ENCODE measurements around the gene PIP5K1B.

DNA sequence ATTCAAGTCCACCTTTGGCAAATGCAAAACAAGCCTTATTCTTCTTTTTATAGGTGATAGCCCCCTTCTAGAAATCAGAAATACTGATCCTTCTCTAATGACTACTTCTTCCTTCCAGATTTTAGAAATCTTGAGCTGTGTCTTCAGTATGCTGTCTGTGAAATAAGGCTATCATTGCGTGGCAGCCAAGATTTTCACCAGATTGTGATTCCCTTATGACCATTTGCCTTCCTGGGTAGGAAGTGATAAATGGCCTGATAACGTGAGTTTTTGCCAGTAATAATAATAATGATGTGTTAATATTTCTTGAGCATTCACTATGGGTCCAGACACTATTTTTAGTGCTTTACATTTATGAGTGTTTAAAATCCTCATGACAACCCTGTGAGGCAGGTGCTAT, 80.9 kb downstream of the PIP5K1B start:
- TF ChIP-seq CTCF (IDR thresholded peaks at IDR 0.05 in 2 of 3, conservative IDR thresholded peaks at IDR 0.05 in 1 of 3; ENCODE audit: borderline replicate concordance in 1 of 3, insufficient read depth in 1 of 3, low read depth in 2 of 3, low read length in 2 of 3) (no peak), POLR2A (IDR thresholded peaks at IDR 0.05; ENCODE audit: borderline replicate concordance, extremely low read depth, insufficient read depth, insufficient read length) (no peak)

Measured in HCT116 (cell line).